HCT116 (cell line): ENCODE data around the gene GLS2.
"Not testable (repeated sequence)": the region's sequence is repeated elsewhere in the genome, so short reads cannot be mapped to it uniquely, and the experiment has no call there.

ENCODE experiments used
- FOSL1 ChIP-seq: IDR thresholded peaks from 2 replicates; pipeline ENCODE4 v1.6.1; 2012; ENCODE audit warnings: low read depth
- POLR2A ChIP-seq: IDR thresholded peaks from 2 replicates; pipeline ENCODE4 v1.7.0; 2011; ENCODE audit warnings: borderline replicate concordance; ENCODE audit not compliant: insufficient read depth, insufficient read length; ENCODE audit errors: extremely low read depth
- POLR2AphosphoS5 ChIP-seq: IDR thresholded peaks from 2 replicates; pipeline ENCODE4 v1.6.1; 2011; ENCODE audit warnings: mild to moderate bottlenecking, low read depth, low read length, moderate library complexity
- RAD21 ChIP-seq: IDR thresholded peaks from 2 replicates; pipeline ENCODE4 v1.6.1; 2012; ENCODE audit warnings: low read depth, mild to moderate bottlenecking
- SIN3A ChIP-seq: IDR thresholded peaks from 2 replicates; pipeline ENCODE4 v1.6.1; 2012; ENCODE audit warnings: low read depth
- SP1 ChIP-seq: IDR thresholded peaks from 2 replicates; pipeline ENCODE4 v1.6.1; 2012; ENCODE audit warnings: low read depth
- SRF ChIP-seq: IDR thresholded peaks from 2 replicates; pipeline ENCODE4 v1.6.1; 2012; ENCODE audit warnings: low read depth
- TCF7L2 ChIP-seq: IDR thresholded peaks from 2 replicates; pipeline ENCODE4 v1.7.0; 2011; ENCODE audit warnings: borderline replicate concordance, inconsistent platforms; ENCODE audit not compliant: insufficient read depth, insufficient read length; ENCODE audit errors: extremely low read depth
- TF ChIP-seq, protein P1 (sequence below), 3 experiments: fragments of 200-600 bp in 1 of 3; sonication (generic) in 1 of 3; IDR thresholded peaks in 2 of 3; conservative IDR thresholded peaks in 1 of 3; 2 replicates each; pipeline ENCODE4 v1.5.1; 2012 to 2017; ENCODE audit warnings: low read depth in 2 of 3, low read length in 2 of 3, antibody characterized with exemption in 1 of 3, borderline replicate concordance in 1 of 3, control low read depth in 1 of 3, mild to moderate bottlenecking in 1 of 3, mixed read lengths in 1 of 3, mixed run types in 1 of 3, moderate library complexity in 1 of 3; ENCODE audit not compliant: insufficient read depth in 1 of 3
- TF ChIP-seq, protein P2 (sequence below): IDR thresholded peaks from 2 replicates; pipeline ENCODE4 v1.6.1; 2012
- TF ChIP-seq, protein P3 (sequence below): IDR thresholded peaks from 2 replicates; pipeline ENCODE4 v1.6.1; 2012; ENCODE audit warnings: low read depth

DNA sequence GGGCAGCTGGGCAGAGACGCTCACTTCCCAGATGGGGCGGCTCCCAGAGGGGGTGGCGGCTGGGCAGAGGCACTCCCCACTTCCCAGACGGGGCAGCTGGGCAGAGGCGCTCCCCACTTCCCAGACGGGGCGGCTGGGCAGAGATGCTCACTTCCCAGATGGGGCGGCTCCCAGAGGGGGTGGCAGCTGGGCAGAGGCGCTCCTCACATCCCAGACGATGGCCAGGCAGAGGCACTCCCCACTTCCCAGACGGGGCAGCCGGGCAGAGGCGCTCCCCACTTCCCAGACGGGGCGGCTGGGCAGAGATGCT is 6.1 kb upstream of the GLS2 start:
- TF ChIP-seq, protein P1, sequence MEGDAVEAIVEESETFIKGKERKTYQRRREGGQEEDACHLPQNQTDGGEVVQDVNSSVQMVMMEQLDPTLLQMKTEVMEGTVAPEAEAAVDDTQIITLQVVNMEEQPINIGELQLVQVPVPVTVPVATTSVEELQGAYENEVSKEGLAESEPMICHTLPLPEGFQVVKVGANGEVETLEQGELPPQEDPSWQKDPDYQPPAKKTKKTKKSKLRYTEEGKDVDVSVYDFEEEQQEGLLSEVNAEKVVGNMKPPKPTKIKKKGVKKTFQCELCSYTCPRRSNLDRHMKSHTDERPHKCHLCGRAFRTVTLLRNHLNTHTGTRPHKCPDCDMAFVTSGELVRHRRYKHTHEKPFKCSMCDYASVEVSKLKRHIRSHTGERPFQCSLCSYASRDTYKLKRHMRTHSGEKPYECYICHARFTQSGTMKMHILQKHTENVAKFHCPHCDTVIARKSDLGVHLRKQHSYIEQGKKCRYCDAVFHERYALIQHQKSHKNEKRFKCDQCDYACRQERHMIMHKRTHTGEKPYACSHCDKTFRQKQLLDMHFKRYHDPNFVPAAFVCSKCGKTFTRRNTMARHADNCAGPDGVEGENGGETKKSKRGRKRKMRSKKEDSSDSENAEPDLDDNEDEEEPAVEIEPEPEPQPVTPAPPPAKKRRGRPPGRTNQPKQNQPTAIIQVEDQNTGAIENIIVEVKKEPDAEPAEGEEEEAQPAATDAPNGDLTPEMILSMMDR (IDR thresholded peaks at IDR 0.05 in 2 of 3, conservative IDR thresholded peaks at IDR 0.05 in 1 of 3; ENCODE audit: borderline replicate concordance in 1 of 3, insufficient read depth in 1 of 3, low read depth in 2 of 3, low read length in 2 of 3) = not testable (repeated sequence)
- TF ChIP-seq, protein P2, sequence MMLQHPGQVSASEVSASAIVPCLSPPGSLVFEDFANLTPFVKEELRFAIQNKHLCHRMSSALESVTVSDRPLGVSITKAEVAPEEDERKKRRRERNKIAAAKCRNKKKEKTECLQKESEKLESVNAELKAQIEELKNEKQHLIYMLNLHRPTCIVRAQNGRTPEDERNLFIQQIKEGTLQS = not testable (repeated sequence)
- TF ChIP-seq POLR2AphosphoS5, FOSL1, SRF, RAD21, SP1, POLR2A, TCF7L2, SIN3A: not testable (repeated sequence)
- TF ChIP-seq, protein P3, sequence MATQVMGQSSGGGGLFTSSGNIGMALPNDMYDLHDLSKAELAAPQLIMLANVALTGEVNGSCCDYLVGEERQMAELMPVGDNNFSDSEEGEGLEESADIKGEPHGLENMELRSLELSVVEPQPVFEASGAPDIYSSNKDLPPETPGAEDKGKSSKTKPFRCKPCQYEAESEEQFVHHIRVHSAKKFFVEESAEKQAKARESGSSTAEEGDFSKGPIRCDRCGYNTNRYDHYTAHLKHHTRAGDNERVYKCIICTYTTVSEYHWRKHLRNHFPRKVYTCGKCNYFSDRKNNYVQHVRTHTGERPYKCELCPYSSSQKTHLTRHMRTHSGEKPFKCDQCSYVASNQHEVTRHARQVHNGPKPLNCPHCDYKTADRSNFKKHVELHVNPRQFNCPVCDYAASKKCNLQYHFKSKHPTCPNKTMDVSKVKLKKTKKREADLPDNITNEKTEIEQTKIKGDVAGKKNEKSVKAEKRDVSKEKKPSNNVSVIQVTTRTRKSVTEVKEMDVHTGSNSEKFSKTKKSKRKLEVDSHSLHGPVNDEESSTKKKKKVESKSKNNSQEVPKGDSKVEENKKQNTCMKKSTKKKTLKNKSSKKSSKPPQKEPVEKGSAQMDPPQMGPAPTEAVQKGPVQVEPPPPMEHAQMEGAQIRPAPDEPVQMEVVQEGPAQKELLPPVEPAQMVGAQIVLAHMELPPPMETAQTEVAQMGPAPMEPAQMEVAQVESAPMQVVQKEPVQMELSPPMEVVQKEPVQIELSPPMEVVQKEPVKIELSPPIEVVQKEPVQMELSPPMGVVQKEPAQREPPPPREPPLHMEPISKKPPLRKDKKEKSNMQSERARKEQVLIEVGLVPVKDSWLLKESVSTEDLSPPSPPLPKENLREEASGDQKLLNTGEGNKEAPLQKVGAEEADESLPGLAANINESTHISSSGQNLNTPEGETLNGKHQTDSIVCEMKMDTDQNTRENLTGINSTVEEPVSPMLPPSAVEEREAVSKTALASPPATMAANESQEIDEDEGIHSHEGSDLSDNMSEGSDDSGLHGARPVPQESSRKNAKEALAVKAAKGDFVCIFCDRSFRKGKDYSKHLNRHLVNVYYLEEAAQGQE = not testable (repeated sequence)
